Measurements from ENCODE around the gene TSPEAR.
"Not testable (repeated sequence)": the region's sequence is repeated elsewhere in the genome, so short reads cannot be mapped to it uniquely, and the experiment has no call there.

Gene TSPEAR

GRCh38 chr21:44648557-44649311 lies 62.6 kb downstream of the TSPEAR start:
- DNase-seq = no peak

GRCh38 chr21:44647222-44647552 lies 64.2 kb downstream of the TSPEAR start:
- DNase-seq = peak; percentile 74

GRCh38 chr21:44646366-44647221 lies 64.8 kb downstream of the TSPEAR start, which contains the start of gene KRTAP10-11:
Gene KRTAP10-11 (plus strand): TSS chr21:44646414. CDS start chr21:44646459, 45 bp downstream.
- peak; percentile 74 for DNase-seq

GRCh38 chr21:44644878-44645277 lies 66.5 kb downstream of the TSPEAR start:
- no peak for DNase-seq

- DNase-seq = no peak
Measured at GRCh38 chr21:44643741-44644310, 67.5 kb downstream of the TSPEAR start.

GRCh38 chr21:44640761-44641160 lies 70.6 kb downstream of the TSPEAR start:
- DNase-seq = no peak

- DNase-seq = no peak
Measured at GRCh38 chr21:44639331-44639655, 72.1 kb downstream of the TSPEAR start.

- DNase-seq = not testable (repeated sequence)
Measured at GRCh38 chr21:44638506-44639330, 72.7 kb downstream of the TSPEAR start.

GRCh38 chr21:44637851-44638348 lies 73.5 kb downstream of the TSPEAR start:
- DNase-seq = not testable (repeated sequence)

- no peak for DNase-seq
Measured at GRCh38 chr21:44637018-44637850, 74.1 kb downstream of the TSPEAR start, which contains the start of gene KRTAP10-10. Gene KRTAP10-10 (plus strand): TSS chr21:44637356. CDS start chr21:44637418, 62 bp downstream.

GRCh38 chr21:44636209-44637017 lies 75.0 kb downstream of the TSPEAR start:
- no peak for DNase-seq

GRCh38 chr21:44632067-44632466 lies 79.3 kb downstream of the TSPEAR start:
- no peak for DNase-seq

- no peak for DNase-seq
Measured at GRCh38 chr21:44630440-44630839, 80.9 kb downstream of the TSPEAR start.

GRCh38 chr21:44628707-44629391 lies 82.5 kb downstream of the TSPEAR start:
- no peak for DNase-seq

GRCh38 chr21:44627831-44628233 lies 83.5 kb downstream of the TSPEAR start:
- DNase-seq = not testable (repeated sequence)

GRCh38 chr21:44627181-44627822 lies 84.1 kb downstream of the TSPEAR start:
- not testable (repeated sequence) for DNase-seq

- DNase-seq = no peak
Measured at GRCh38 chr21:44626673-44627143, 84.7 kb downstream of the TSPEAR start, which contains the start of gene KRTAP10-9. Gene KRTAP10-9 (plus strand): TSS chr21:44627093. CDS start chr21:44627172, 79 bp downstream.

- no peak for DNase-seq
Measured at GRCh38 chr21:44626262-44626661, 85.1 kb downstream of the TSPEAR start.

GRCh38 chr21:44625756-44626155 lies 85.6 kb downstream of the TSPEAR start:
- DNase-seq = no peak
